ENCODE data around the gene GH2. TPM values are rescaled to one million over a fixed set of nuclear protein-coding genes. Genes with fewer than 3 reads are reported as not detected.
"Not testable (repeated sequence)": the region's sequence is repeated elsewhere in the genome, so short reads cannot be mapped to it uniquely, and the experiment has no call there.

The GH2 gene
- total RNA-seq, 1 experiment from 2014 or later, result not detected

DNA sequence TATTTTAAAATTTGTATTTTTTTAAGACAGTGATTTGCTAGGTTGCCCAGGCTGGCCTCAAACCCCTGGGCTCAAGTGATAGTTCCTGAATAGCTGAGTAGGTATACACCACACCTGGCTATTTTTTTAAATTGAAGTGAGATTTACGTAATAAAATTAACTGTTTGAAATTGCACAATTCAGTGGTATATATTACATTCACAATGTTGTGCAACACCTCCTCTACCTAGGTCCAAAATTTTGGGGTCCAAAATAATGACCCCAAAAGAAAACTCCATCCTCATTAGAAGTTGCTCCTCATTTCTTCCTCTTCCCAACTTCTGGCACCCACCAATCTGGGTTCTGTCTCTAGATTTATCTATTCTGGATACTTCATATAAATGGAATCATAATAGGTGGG, 36.2 kb downstream of the GH2 start:
- Histone ChIP-seq H3K79me2 (ENCODE audit: low read length) (peaks cover 18% of the 10 kb centered on the region), H3K9me2 (replicated peaks; ENCODE audit: low read length) (no peaks in the 10 kb centered on the region), H3K27ac (ENCODE audit: low read length) (no peak overlapping the region), H3K9me3 (ENCODE audit: low read length) (peaks cover 3% of the 10 kb centered on the region; the same call in 1 of the 2 replicates), H3K27me3 (ENCODE audit: low read length) (no peaks in the 10 kb centered on the region), H2AFZ (ENCODE audit: low read length) (no peak overlapping the region), H3K4me1 (ENCODE audit: insufficient read depth, low read length) (peaks cover 9% of the 10 kb centered on the region), H4K20me1 (ENCODE audit: low read length) (0 out of 2 replicates have a peak, but pooled peaks cover 1% of the 10 kb centered on the region), H3K4me2 (ENCODE audit: low read length) (no peak overlapping the region), H3F3A (ENCODE audit: low read length, unreplicated experiment) (no peaks in the 10 kb centered on the region), H3K36me3 (ENCODE audit: low read depth, low read length) (no peaks in the 10 kb centered on the region), H3K4me3 (ENCODE audit: low read length) (no peak overlapping the region), H3K9ac (ENCODE audit: low read length) (no peak overlapping the region)
- BruUV-seq (replicated peaks), result no TSS peak
- POLR2A ChIA-PET (ENCODE audit: unreplicated experiment), result no interaction called here
- DNase-seq (no peak), ATAC-seq (no peak)
- intact Hi-C loops (cut with micrococcal nuclease), result no loop called here
- TF ChIP-seq EZH2phosphoT487 (IDR thresholded peaks at IDR 0.05; ENCODE audit: borderline replicate concordance, low read length), result no peak
- TF ChIP-seq, protein P1, sequence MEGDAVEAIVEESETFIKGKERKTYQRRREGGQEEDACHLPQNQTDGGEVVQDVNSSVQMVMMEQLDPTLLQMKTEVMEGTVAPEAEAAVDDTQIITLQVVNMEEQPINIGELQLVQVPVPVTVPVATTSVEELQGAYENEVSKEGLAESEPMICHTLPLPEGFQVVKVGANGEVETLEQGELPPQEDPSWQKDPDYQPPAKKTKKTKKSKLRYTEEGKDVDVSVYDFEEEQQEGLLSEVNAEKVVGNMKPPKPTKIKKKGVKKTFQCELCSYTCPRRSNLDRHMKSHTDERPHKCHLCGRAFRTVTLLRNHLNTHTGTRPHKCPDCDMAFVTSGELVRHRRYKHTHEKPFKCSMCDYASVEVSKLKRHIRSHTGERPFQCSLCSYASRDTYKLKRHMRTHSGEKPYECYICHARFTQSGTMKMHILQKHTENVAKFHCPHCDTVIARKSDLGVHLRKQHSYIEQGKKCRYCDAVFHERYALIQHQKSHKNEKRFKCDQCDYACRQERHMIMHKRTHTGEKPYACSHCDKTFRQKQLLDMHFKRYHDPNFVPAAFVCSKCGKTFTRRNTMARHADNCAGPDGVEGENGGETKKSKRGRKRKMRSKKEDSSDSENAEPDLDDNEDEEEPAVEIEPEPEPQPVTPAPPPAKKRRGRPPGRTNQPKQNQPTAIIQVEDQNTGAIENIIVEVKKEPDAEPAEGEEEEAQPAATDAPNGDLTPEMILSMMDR (conservative IDR thresholded peaks at IDR 0.05; ENCODE audit: low read depth, low read length), result no peak
- TF ChIP-seq EZH2 (IDR thresholded peaks at IDR 0.05; ENCODE audit: low read length, unreplicated experiment), result no peak
- CTCF ChIA-PET, result no interaction called here

DNA sequence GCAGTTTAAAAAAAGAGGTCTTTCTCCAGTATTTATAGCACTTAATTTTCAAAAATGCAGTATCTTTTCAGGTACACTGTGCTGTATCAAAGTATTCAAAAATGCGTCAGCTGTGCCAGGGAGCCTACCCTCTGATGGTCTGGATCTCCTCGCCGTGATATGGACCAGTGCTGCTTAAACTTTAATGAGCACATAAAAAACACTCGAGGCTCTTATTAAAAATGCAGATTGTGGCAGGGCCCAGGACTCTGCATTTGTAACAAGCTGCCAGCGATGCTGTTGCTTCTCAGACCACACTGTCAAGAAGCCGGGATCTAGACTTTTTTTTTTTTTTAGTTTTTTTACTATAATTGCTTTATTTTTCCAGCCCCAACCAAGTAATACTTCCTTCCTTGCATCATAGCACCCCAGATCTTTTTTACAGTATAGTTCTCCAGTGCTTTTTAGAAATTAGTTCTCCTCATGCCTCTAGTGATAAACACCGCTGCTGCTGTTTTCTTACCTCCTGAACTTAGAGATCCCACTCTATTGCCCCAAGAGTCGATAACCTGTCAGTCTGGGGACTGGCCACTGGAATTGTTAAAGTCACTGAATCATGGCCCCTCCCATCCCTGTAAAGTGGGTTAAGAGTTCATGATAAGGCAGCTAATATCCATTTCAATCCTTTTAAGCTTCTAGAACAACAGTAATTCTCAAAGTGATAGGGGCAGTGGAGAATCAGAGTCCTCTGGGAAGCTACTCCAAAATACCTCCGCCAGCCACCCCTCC, 37.6 kb downstream of the GH2 start:
- Histone ChIP-seq H2AFZ (ENCODE audit: low read length) (peak overlapping the region; percentile 80; the same call in 1 of the 2 replicates), H3K4me1 (ENCODE audit: insufficient read depth, low read length) (peaks cover 20% of the 10 kb centered on the region), H3F3A (ENCODE audit: low read length, unreplicated experiment) (no peaks in the 10 kb centered on the region), H3K4me2 (ENCODE audit: low read length) (peak overlapping the region; percentile 77; the same call in 1 of the 2 replicates), H3K4me3 (ENCODE audit: low read length) (no peak overlapping the region), H3K9me3 (ENCODE audit: low read length) (peaks cover 3% of the 10 kb centered on the region; the same call in 1 of the 2 replicates), H3K36me3 (ENCODE audit: low read depth, low read length) (no peaks in the 10 kb centered on the region), H3K9ac (ENCODE audit: low read length) (no peak overlapping the region), H3K27me3 (ENCODE audit: low read length) (no peaks in the 10 kb centered on the region), H3K79me2 (ENCODE audit: low read length) (peaks cover 32% of the 10 kb centered on the region), H3K9me2 (replicated peaks; ENCODE audit: low read length) (no peaks in the 10 kb centered on the region), H4K20me1 (ENCODE audit: low read length) (0 out of 2 replicates have a peak, but pooled peaks cover 3% of the 10 kb centered on the region), H3K27ac (ENCODE audit: low read length) (no peak overlapping the region)
- POLR2A ChIA-PET (ENCODE audit: unreplicated experiment), result no interaction called here
- ATAC-seq (no peak), DNase-seq (no peak)
- BruUV-seq (replicated peaks), result no TSS peak
- intact Hi-C loops (cut with micrococcal nuclease), result loop anchor here (1.0 kb wide), 1 partner anchor 17 kb away; the partner anchor contains the start of genes FTSJ3 and PSMC5
- TF ChIP-seq EZH2 (IDR thresholded peaks at IDR 0.05; ENCODE audit: low read length, unreplicated experiment) (no peak), EZH2phosphoT487 (IDR thresholded peaks at IDR 0.05; ENCODE audit: borderline replicate concordance, low read length) (no peak)
- TF ChIP-seq, protein P1 (conservative IDR thresholded peaks at IDR 0.05; ENCODE audit: low read depth, low read length), result no peak
- CTCF ChIA-PET, result interaction anchor here (0.6 to 0.9 kb wide), 3 partner anchors 17 to 35 kb away, joined by 4 to 14 read pairs (median 12); no protein-coding TSS in a partner anchor

DNA sequence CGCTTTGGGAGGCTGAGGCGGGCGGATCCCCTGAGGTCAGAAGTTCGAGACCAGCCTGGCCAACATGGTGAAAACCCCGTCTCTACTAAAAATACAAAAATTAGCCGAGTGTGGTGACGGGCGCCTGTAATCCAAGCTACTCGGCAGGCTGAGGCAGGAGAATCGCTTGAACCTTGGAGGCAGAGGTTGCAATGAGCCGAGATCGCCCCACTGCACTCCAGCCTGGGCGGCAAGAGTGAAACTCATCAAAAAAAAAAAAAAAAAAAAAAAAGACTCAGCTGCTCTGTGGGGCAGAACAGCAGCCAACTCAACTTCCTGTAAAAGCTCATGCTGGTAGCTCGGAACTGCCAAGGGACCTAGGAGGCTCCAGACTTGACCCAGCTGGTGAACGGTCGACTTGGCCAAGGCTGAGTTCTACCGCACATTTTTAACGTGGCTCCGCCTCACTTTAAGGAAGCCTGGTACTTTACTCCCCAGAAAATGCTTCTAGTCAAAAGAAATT, 38.3 kb downstream of the GH2 start:
- H3K9me2 ChIP-seq (replicated peaks; ENCODE audit: low read length); ATAC-seq; H3K36me3 ChIP-seq (ENCODE audit: low read depth, low read length); DNase-seq; H3K27ac ChIP-seq (ENCODE audit: low read length); H3K27me3 ChIP-seq (ENCODE audit: low read length); H4K20me1 ChIP-seq (ENCODE audit: low read length); H3K9me3 ChIP-seq (ENCODE audit: low read length); H3F3A ChIP-seq (ENCODE audit: low read length, unreplicated experiment): not testable (repeated sequence)
- peak overlapping the region; percentile 80 for H2AFZ ChIP-seq (ENCODE audit: low read length)
- POLR2A ChIA-PET (ENCODE audit: unreplicated experiment), result interaction anchor here (1.0 kb wide), 1 partner anchor 70 kb away, joined by 4 read pairs; the partner anchor contains the start of gene CCDC47
- peaks cover 38% of the 10 kb centered on the region for H3K79me2 ChIP-seq (ENCODE audit: low read length)
- H3K4me2 ChIP-seq (ENCODE audit: low read length), result peak overlapping the region; percentile 77
- intact Hi-C loops (cut with micrococcal nuclease), result loop anchor here (1.0 kb wide), 1 partner anchor 16 kb away; the partner anchor contains the start of genes FTSJ3 and PSMC5
- H3K4me3 ChIP-seq (ENCODE audit: low read length), result peak overlapping the region; percentile 53
- CTCF ChIA-PET, result interaction anchor here (0.6 to 0.9 kb wide), 3 partner anchors 17 to 35 kb away, joined by 4 to 14 read pairs (median 12); no protein-coding TSS in a partner anchor
- H3K4me1 ChIP-seq (ENCODE audit: insufficient read depth, low read length), result peaks cover 27% of the 10 kb centered on the region
- TSS peak; percentile 91 for BruUV-seq (replicated peaks)
- H3K9ac ChIP-seq (ENCODE audit: low read length), result peak overlapping the region; percentile 17; the same call in 1 of the 2 replicates
